GM21576 (cell line): Measurements from ENCODE around the gene CCDC91.

Experiments
- ATAC-seq: cut with Tn5 transposase; IDR thresholded peaks from one replicate; pipeline ENCODE4 v1.9.1; 2021; ENCODE audit warnings: mild to moderate bottlenecking, moderate library complexity; ENCODE audit not compliant: unreplicated experiment

Gene CCDC91

DNA sequence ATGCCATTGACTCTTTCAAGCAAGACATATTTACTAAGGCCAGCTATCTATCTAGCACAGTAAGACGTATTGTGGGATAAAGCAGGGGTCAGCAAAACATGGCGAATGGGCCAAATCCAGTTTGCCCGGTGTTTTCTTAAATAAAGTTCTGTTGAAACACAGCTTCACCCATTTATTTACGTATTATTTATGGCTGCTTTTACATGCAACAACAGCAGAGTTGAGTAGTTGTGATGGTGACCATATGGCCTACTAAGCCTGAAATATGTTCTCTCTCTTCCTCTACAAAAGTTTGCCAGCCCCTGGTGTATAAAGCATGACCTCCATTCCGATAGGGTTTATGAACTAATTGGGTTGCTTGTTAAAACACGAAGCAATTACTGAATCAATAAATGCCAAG is 322.1 kb downstream of the CCDC91 start:
- no peak for ATAC-seq

DNA sequence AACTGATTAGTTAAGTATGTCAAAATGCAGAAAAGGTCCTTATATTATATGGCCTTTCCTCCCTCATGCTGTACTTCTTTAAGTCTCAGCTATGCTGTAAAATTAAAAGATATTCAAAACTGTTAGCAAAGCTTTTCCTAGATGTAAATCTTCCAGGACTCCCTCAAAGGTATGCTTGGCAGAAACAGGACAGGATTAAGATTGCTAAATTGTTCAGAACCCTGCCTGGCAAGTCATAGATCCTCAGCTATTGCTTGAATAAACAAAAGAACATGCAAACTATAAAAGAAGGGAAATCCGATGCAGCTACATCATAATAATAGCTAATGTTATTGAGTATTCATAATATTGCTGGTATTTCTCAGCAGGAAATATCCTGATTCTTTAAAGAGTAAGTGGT is 322.6 kb downstream of the CCDC91 start:
- ATAC-seq = no peak

DNA sequence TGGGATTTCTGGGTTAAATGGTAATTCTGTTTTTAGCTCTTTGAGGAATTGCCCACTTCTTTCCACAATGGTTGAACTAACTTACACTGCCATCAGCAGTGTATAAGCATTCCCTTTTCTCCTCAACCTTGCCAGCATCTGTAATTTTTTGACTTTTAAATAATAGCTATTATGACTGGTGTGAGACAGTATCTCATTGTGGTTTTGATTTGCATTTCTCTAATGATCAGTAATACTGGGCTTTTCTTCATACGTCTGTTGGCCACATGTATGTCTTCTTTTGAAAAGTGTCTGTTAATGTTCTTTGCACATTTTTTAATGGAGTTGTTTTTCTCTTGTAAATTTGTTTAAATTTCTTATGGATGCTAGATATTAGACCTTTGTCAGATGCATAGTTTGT is 323.7 kb downstream of the CCDC91 start:
- no peak for ATAC-seq

DNA sequence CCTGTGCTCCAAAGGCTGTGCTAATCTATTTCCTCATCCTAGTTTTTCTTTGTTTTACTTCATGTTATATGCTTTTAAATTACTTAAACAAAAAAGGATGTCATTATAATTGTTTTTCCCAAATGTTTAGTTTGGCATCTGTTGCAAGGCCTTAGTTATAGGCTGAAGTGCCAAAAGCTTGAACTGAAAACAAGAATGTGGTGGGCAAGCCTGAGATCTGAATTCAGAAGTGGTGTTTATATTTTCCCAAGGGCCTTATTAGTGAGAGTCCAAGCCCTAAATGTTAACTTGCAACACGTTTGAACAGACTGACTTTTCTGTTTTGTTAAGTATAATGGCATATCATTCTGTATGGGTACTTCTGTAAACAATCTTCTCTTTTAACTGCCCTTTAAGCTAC is 326.8 kb downstream of the CCDC91 start:
- ATAC-seq = no peak

DNA sequence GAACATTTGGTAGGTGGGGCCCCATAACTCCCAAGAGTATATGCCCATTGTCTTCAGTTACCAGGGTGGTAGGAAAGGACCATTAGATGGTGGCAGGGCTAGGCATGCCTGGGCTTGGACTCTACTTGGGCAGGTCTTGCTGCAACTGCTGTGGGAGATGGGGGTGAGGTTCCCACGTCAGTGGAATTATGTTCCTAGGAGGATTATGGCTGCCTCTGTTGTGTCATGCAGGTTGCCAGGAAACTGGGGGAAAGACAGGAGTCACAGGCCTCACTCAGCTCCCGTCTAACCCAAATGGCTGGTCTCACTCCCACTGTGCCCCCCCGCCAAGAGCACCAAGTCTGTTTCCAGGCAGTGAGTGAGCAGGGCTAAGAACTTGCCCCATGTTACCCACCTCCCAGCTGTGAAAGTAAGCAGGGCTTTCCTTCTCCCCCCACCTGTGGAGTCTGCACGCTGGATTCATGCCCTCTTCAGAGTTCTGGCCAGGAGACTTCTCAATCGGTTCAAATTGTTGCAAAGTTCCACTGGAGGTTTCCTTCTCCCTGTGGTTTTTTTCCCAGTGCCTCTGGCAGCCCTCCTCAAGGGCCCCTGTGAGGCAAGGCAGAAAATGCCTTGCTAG is 337.5 kb downstream of the CCDC91 start:
- no peak for ATAC-seq

DNA sequence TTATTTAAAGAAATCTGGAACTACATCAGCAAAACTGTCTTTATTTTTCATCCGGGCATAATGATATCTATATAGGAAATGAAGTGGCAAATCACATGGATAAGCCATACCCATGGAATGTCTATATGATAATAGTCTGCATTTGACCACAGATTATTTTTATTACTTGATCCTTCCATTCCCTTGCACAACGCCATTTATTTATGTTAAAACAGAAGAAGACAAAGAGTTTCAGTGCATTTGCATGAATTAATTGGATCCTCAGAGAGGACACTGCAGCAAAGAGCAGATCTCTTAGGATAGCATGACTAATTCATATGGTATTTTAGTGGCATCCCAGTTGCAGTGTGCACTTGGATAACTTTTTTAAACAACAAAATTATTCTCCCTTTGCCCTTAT is 345.0 kb downstream of the CCDC91 start:
- no peak for ATAC-seq

DNA sequence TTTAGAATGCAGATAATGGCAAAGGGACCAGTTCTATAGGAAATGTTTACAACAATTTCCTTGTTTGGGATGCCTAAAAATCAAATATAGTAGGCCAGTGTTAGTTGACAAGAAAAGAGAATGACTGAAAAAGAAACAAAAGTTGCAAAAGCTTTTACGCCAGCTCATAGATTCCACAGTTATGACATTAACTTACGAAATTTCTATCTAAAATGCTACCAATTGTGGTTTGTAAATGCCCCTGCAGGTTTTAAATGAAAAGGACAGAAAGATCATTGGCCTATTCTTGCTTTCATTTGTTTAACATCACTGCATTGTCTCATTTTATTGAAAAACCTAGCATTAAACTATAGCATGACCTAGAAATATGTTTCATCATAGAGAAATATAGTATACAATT is 345.8 kb downstream of the CCDC91 start:
- ATAC-seq = no peak

DNA sequence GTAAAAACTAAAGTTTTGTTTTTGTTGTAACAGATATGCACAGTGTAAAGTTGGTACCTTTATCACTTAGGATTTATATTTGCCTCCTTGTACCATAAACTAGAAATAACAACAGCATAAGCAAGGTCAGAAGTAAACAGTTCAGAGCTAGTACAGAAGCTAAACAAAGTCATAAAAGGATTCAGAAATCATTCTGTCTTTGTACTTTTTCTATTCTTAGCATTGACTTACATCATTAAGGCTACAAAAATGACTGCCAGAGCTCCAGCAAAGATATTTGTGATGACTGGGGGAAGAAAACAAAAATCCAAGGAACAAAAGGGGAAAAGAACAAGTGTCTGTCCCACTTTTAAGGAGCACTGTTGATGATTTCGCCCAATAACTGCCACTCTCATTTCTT is 347.2 kb downstream of the CCDC91 start:
- no peak for ATAC-seq

DNA sequence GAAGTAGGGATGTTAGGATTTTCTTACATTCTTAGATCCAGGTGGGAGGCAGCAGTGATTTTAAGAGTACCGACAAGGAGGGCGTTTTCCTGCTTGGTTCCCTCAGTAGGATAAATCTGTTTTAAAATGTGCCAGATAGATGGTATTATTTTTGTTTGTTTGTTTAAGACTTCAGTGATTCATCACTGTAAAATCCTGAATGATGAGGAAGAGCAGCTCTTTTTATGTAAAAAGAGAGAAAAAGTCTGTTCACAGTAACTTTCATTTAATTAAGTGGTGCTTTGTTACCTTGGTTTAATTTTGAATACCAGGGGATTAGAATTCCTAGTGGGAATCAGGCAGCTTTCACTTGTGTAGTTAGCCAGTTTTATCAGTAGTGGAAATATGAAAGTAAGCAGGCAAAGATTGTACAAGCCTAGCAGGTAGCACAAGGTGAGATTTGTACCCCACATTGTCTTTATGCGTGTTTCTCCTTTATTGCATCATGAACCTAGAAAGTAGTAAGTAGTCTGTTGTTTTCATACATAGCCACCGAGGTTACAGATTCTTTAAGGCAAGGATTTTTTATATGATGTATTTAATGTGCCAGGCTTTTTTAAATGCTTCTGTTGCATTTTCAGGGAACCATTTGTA is 349.6 kb downstream of the CCDC91 start:
- no peak for ATAC-seq

DNA sequence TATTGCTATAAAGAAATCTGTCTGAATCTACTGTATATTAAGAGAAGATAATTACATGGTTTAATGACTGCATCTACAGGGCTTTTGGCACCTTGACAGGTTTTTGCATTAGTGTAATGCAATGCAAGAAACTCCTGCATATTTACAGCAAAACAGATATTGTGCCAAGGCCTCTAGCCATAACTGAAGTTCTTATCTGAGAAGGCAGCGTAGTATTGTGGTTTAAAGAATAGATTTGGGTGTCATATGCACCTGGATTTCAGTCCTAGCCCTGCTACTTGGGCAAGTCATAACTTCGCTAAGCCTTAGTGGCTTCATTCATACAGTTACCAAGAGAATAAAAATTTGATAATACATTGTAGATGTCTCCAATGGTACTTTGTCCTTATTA is 350.1 kb downstream of the CCDC91 start:
- no peak for ATAC-seq

DNA sequence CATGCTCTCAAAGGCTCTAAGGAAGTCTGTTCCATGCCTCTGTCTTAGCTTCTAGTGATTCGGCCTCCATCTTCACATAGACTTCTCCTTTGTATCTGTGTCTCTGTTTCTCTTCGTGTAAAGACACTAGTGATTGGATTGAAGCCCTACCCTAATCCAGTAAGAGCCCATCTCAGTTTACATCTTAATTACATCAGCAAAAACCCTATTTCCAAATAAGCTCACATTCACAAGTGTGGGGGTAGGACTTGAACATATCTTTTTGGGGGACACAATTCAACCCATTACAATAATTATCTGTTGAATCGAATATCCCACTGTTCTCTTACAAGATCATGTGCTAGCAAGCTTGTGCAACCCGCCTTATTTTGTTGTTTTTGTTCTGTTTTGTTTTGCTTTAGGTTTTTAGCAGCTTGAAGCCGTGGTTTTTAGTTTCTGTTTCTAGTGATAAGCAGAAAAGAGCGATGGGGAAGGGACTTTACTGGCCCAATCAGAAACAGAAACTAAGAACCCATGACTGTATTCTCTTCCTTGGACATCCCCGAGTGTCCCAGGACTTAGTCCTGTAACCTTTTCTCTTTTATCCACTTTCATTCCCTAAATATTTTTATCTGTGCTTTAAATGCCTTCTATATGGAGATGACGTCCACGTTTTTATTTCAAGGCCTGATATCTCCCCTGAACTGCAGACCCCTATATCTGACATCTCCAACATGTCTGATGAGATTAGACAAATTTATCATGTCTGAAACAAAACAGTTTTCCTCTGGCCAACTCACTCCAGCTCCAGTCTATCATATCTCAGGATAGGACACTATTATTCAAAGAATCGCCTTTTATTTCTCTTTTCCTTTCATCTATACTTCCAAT is 353.0 kb downstream of the CCDC91 start:
- ATAC-seq = no peak

DNA sequence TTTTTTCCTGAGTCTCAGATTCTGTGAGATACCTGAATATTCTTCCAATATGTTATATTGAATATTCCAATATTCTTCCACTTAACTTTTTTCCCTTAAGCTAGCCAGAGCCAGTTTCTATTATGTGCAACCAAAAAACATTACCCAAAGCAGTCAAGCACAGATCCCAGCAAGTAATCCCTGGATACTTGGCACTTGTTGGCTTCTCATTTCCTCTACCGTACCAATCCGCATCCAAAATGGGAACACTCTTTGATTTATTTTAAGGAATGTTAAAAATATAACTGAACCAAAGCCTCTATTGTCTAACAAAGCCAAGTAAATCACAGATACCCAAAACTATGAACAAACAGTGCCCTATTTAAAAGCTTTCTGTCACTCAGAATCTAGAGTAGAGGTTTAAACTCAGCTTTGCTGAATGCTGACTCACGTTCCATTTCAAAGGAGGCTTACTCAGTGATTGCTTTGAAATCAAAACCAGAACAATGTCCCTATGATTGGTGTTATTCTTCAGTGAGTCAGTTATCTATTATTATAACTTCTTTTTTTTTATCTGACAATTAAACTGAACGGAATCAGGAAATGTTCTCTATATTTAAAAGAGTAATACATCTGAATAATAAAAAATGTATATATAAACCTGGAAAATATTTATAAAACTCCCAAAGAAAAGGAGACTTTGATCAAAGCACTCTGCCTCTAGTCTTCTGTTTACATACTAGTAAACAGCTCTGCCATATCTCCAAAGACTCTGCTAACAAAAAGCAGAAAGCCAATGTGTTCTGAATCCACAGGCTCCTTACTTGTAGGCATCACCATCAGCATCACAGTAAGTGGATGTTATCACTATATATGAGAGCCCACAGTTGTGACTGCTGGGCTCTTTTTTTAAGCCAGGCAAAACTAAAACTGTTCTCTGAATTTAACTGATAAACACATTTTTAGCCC is 360.8 kb downstream of the CCDC91 start:
- no peak for ATAC-seq

DNA sequence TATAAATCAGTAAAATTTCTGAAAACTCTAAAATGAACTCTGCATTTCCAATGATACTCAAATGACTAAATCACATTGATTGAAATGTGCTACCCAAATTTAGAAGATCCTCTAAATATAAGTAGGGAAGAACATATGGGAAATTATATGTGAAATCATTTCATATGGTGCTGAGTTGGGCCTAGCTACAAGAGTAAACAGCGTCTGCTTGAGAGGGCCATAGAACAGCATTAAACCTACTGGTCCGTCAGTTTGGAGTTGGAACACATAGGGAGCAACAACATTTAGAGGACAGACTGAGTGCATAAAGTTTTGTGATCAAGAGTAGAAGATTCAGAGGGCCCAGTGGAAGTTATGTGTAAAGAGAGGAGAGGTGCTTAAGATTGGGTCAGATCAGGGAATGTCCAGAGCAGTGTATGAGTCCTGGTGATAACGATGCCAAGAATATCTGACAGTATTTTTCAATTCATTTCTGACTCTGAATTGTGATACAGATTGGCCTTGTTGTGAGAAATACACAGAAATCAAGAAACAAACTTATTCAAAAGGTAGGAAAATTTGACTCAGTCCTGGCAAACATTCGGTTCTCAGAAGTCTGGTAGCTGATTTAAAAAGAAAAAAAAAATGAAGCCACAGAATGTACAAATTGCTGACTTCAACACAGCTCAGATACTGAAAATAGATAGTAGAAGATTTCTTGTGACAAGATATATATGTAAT is 362.2 kb downstream of the CCDC91 start:
- ATAC-seq = no peak

DNA sequence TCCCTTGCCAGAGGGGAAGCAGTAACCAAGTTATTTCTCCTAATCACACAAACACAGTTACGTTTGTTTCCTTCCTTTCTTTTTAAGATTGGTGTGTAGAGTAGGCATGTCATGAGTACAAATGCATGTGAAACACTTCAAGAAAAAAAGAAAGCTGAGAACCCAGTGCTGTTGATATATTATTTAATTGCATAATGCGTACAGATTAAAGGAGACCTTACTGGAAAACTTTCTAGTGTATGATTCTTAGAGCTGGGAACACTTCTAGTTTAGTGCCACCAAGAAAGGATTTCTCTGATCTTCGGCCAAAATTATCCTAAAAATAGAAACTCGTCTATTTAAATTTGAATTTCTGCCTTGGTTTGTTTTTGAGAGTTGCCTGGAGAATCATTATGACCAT is 365.5 kb downstream of the CCDC91 start:
- ATAC-seq = no peak

DNA sequence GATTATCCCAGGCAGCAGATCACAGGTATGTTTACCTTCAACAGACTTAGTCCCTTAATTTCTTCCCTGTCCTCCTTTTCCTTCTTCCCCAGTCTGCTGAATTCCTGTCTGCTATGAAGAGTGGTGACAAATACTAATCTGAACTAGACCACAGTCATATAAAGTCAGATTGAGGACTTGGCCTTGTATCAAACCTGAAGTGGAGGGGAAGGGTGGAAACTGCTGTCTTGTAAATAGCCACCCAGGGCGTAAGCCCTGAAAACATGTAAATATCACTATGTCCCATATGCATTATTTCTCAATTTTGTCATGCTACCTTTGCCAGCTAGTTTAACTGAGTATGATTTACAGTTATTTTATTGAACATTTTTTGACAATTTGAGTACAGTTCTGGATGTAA is 368.0 kb downstream of the CCDC91 start:
- ATAC-seq = no peak

DNA sequence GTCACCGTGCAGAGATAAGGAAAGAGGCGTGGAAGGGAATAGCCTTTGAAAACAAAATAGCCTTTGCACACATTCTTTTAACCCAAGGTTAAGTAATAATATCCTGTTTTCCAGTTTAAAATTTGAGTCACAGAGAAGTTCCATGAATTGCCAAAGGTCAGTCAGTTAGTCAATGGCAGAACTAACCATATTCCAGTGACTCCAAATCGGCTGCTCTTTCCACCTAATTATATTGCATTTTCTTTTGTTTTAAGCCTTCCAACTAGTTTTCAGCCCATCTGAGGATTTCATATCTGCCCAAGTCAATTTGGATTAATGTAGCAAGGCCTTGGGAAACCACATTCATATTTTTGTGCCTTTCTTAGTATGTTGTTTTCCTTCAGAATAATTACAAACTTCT is 373.0 kb downstream of the CCDC91 start:
- no peak for ATAC-seq

DNA sequence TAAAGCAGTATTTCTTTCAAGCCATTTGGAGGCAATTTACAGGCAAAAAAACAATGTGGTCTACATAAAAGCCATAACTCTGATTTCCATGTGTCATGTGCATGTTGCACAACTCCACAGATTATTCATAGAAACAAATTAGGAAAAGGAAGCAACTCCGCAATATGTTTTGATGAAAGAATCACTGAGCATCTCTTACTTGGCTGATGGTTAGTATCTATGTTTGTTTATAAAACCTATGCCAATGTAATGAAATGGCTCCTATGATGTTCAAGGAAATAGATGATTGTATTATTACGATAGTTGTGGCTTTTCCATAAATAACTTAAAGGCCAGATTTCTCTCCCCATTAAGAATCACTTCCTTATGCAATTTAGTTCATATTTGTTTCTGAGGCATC is 373.7 kb downstream of the CCDC91 start:
- ATAC-seq = no peak

DNA sequence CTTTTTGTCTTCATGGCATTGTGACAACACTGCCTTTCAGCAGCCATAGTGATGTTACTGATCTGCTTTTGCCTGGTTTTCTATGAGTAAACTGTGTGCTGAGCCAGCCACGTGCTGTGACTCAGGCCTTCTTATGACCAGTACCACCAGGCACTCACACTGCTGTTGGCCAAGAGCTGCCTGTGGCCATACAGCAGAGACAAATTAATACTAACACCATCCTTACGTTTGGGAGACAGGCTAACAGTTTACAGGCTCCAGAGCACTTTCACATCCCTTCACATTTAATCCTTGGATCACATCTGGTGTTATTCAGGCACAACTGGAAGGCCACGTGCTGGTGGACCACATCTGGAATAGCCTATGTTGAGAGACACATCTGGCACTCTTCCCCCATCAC is 377.9 kb downstream of the CCDC91 start:
- no peak for ATAC-seq

DNA sequence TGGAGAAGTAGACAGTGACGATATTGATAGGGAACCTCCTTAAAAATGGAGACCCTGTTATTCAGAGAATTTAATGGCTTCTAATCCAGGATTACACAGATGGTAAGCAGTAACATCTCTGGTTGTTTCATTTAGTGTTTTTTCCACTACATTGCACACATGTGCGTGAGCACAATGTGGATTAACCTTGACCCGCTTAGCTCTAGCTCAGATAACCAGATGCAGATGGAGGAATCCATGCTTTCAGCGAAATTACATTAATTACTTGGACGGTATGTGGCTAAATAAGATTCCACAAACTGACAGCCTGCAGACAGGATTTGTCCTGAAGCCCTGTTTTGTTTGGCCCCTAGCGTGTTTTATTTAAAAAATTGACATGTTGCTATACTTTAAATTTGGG is 378.4 kb downstream of the CCDC91 start:
- ATAC-seq = no peak

DNA sequence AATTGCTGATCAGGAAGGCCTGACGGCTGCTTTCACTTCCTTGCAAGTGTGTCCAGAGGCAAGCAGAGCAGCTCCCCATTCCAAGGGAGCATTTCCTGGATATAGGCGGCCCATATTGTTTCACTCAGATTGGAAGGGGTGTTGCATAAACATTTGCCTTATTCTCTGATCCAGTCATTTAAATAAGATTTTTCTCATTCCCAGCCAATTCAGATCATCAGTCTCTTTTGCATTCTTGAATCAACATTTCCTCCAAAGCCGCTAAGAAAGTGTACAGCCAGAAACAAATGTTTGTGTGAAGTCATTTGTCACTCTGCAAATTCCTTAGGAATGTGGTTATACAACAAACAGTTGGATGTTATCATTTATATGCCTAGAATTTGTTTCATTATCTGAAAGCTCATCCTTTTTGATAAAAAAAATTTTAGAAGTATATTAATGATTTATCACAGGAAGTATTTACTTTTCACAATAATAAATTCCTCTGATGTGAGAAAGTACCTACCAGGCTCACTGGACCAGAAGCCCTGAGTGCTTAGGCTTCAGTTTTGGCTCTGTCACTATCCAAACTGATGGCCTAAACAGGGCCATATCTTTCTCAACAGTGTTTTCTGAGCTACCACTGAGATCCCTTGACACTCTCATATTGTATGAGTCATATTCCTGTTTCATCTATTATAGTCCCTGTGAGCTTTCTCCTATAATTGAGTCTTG is 379.6 kb downstream of the CCDC91 start:
- no peak for ATAC-seq
